Peyer's patch (tissue), 4 donors: ENCODE results near the gene RAD52.

Source experiments
- POLR2A ChIP-seq, 2 donors: fragments of 450-650 bp; IDR thresholded peaks; one replicate each; pipeline ENCODE4 v1.5.1; 2017; ENCODE audit warnings: antibody characterized with exemption in 2 of 2, mild to moderate bottlenecking in 2 of 2, moderate library complexity in 2 of 2
- TF ChIP-seq, protein P1 (sequence below), 6 experiments: fragments of 450-650 bp in 4 of 6; fragments of 200-600 bp in 2 of 6; sonication (generic) in 1 of 6; IDR thresholded peaks; one replicate each; pipeline ENCODE4 v1.5.1; 2017 to 2019; ENCODE audit warnings: antibody characterized with exemption in 6 of 6, mild to moderate bottlenecking in 3 of 6, moderate library complexity in 1 of 6

DNA sequence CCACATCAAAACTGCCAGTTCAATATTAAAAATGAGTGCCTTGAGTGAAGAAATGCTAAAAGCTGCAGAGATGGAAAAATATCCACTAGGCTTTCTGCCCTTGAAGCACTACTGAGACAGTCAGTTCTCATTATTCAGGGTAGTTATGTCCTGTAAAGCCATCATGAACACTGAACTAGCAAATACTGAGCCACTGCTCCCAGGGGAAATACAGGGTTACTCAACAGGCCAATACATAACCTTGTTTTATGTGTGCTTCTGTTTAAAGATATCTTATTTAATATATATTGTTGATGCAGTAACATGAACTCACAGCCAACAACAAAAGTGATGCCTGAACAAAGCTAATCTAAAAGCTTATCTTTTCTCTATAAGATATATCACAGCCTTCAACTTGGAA, 3.3 kb downstream of the RAD52 start:
- TF ChIP-seq, protein P1, sequence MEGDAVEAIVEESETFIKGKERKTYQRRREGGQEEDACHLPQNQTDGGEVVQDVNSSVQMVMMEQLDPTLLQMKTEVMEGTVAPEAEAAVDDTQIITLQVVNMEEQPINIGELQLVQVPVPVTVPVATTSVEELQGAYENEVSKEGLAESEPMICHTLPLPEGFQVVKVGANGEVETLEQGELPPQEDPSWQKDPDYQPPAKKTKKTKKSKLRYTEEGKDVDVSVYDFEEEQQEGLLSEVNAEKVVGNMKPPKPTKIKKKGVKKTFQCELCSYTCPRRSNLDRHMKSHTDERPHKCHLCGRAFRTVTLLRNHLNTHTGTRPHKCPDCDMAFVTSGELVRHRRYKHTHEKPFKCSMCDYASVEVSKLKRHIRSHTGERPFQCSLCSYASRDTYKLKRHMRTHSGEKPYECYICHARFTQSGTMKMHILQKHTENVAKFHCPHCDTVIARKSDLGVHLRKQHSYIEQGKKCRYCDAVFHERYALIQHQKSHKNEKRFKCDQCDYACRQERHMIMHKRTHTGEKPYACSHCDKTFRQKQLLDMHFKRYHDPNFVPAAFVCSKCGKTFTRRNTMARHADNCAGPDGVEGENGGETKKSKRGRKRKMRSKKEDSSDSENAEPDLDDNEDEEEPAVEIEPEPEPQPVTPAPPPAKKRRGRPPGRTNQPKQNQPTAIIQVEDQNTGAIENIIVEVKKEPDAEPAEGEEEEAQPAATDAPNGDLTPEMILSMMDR (IDR thresholded peaks at IDR 0.05) = no peak
- no peak for TF ChIP-seq POLR2A (IDR thresholded peaks at IDR 0.05)
